GM12878 (cell line): ENCODE results near the gene RUNX3. TPM values are rescaled to one million over a fixed set of nuclear protein-coding genes. Genes with fewer than 3 reads are reported as not detected.

Source experiments
- EED ChIP-seq: sonication (generic); IDR thresholded peaks from 2 replicates; pipeline ENCODE4 v1.6.1; 2016; ENCODE audit warnings: antibody characterized with exemption, low read depth
- IKZF2 ChIP-seq, 2 experiments: fragments of 450-650 bp; IDR thresholded peaks; 2 replicates each; pipeline ENCODE4 v1.6.1; 2017; ENCODE audit warnings: mild to moderate bottlenecking in 2 of 2, moderate library complexity in 2 of 2
- MTA3 ChIP-seq: IDR thresholded peaks from 2 replicates; pipeline ENCODE4 v1.6.1; 2012; ENCODE audit warnings: low read length, inconsistent platforms, borderline replicate concordance
- NR2C2 ChIP-seq: IDR thresholded peaks from 2 replicates; pipeline ENCODE4 v1.6.1; 2011; ENCODE audit warnings: borderline replicate concordance, low read depth; ENCODE audit not compliant: control insufficient read depth, insufficient read length
- NR2F1 ChIP-seq: fragments of 450-650 bp; conservative IDR thresholded peaks from 2 replicates; pipeline ENCODE4 v1.6.1; 2017; ENCODE audit warnings: mild to moderate bottlenecking
- POLR2A ChIP-seq: IDR thresholded peaks from 2 replicates; pipeline ENCODE4 v1.6.1; 2011; ENCODE audit warnings: low read depth, mild to moderate bottlenecking, low read length
- POLR2AphosphoS5 ChIP-seq: IDR thresholded peaks from 2 replicates; pipeline ENCODE4 v1.6.1; 2011; ENCODE audit warnings: mild to moderate bottlenecking, low read length, inconsistent platforms
- RBBP5 ChIP-seq: fragments of 200-600 bp; sonication (generic); conservative IDR thresholded peaks from 2 replicates; pipeline ENCODE4 v1.6.1; 2016
- WRNIP1 ChIP-seq: IDR thresholded peaks from 2 replicates; pipeline ENCODE4 v1.6.1; 2011; ENCODE audit warnings: low read depth, low read length, improper control_type of control experiment, borderline replicate concordance
- YY1 ChIP-seq: IDR thresholded peaks from 2 replicates; pipeline ENCODE4 v1.6.1; 2011; ENCODE audit warnings: low read depth, mild to moderate bottlenecking, low read length
- polyA plus RNA-seq, 11 experiments: library from polyadenylated mRNA; depleted of rRNA in 4 of 11; unstranded in 6 of 11; stranded (reverse) in 5 of 11; fragments of >200 nt; fragmentation: Nextera tagmentation in 4 of 11; fragmentation: Illumina TruSeq in 1 of 11; extraction: Ambion mirVana in 4 of 11; extraction: Trizol in 1 of 11; gene quantifications; 1 replicate in 1 of 11; 2 replicates in 10 of 11; pipeline versions ENCODE4 v1.2.1 to v1.2.3, GENCODE V29; 2011 to 2016; ENCODE audit warnings: inconsistent platforms in 2 of 11, missing spikeins in 2 of 11, low read depth in 1 of 11
- total RNA-seq, 4 experiments: library from RNA; depleted of rRNA in 3 of 4; stranded (reverse); fragments of >200 nt in 3 of 4; fragmentation: Illumina TruSeq in 1 of 4; extraction: Trizol in 1 of 4; gene quantifications; 2 replicates each; pipeline versions ENCODE4 v1.2.1 to v1.2.3, GENCODE V29; 2013 to 2021
- TF ChIP-seq, protein P1 (sequence below): fragments of 450-650 bp; formaldehyde crosslinking; IDR thresholded peaks from 2 replicates; pipeline ENCODE4 v1.5.0; 2022; ENCODE audit warnings: mild to moderate bottlenecking, missing genetic modification characterization
- TF ChIP-seq, protein P2 (sequence below), 3 experiments: IDR thresholded peaks in 2 of 3; conservative IDR thresholded peaks in 1 of 3; 2 replicates each; pipeline ENCODE4 v1.5.1; 2011; ENCODE audit warnings: low read depth in 3 of 3, low read length in 3 of 3, mild to moderate bottlenecking in 3 of 3, control low read depth in 2 of 3, moderate library complexity in 2 of 3, inconsistent platforms in 1 of 3, mixed read lengths in 1 of 3; ENCODE audit not compliant: control insufficient read depth in 2 of 3, insufficient read depth in 1 of 3; ENCODE audit errors: extremely low read depth in 1 of 3
- TF ChIP-seq, protein P3 (sequence below): fragments of 450-650 bp; IDR thresholded peaks from 2 replicates; pipeline ENCODE4 v1.6.1; 2018; ENCODE audit warnings: borderline replicate concordance, mild to moderate bottlenecking; ENCODE audit not compliant: partially characterized antibody
- TF ChIP-seq, protein P4 (sequence below): fragments of 450-650 bp; IDR thresholded peaks from 2 replicates; pipeline ENCODE4 v1.6.1; 2017; ENCODE audit warnings: mild to moderate bottlenecking
- TF ChIP-seq, protein P5 (sequence below): fragments of 150-350 bp; IDR thresholded peaks from 2 replicates; pipeline ENCODE4 v1.6.1; 2014; ENCODE audit warnings: mild to moderate bottlenecking, low read depth, low read length
- TF ChIP-seq, protein P6 (sequence below): IDR thresholded peaks from 2 replicates; pipeline ENCODE4 v1.6.1; 2011; ENCODE audit warnings: borderline replicate concordance, low read depth, mild to moderate bottlenecking, moderate library complexity, low read length; ENCODE audit not compliant: insufficient read depth, poor library complexity, severe bottlenecking

Gene RUNX3
- total and polyA plus RNA-seq, 10 of the 15 experiments (the other 5 are each of a cell fraction or from before 2014, with no cell fraction given), result 19.0 to 151 (median 31.4) TPM

DNA sequence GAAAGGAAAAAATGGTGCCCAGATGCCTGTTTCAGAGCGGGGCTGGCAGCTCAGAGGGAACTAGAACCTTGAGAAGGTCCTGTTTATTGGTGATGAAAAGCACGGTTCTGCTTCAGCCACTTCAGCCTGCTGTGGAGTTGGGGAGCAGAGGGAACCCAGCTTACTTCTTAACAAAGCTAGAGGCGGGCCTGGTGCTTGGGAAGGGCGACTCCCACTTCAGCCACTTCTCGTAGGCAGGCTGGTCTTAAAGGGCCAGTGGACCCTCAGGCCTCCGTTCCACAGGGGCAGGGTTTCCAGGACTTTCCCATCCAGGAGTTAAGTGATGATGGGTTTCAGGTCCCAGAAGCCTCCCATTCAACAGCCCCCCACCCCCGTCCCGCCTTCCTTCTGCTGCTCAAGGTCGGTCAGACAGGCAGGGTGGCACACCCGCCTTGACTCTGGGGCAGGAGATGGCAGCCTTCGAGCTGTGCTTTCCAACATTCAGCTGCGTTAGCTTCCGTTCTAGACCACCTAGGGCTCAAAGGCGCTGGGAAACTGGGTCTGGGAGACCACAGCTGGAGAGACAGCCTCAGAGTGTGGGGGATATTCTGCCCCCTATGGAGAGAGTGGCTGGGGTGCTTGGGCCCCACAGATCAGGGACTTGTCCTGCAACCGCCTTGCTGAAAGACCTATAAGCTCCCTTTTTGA, 3.4 kb downstream of the RUNX3 start (continued):
- TF ChIP-seq, protein P1, sequence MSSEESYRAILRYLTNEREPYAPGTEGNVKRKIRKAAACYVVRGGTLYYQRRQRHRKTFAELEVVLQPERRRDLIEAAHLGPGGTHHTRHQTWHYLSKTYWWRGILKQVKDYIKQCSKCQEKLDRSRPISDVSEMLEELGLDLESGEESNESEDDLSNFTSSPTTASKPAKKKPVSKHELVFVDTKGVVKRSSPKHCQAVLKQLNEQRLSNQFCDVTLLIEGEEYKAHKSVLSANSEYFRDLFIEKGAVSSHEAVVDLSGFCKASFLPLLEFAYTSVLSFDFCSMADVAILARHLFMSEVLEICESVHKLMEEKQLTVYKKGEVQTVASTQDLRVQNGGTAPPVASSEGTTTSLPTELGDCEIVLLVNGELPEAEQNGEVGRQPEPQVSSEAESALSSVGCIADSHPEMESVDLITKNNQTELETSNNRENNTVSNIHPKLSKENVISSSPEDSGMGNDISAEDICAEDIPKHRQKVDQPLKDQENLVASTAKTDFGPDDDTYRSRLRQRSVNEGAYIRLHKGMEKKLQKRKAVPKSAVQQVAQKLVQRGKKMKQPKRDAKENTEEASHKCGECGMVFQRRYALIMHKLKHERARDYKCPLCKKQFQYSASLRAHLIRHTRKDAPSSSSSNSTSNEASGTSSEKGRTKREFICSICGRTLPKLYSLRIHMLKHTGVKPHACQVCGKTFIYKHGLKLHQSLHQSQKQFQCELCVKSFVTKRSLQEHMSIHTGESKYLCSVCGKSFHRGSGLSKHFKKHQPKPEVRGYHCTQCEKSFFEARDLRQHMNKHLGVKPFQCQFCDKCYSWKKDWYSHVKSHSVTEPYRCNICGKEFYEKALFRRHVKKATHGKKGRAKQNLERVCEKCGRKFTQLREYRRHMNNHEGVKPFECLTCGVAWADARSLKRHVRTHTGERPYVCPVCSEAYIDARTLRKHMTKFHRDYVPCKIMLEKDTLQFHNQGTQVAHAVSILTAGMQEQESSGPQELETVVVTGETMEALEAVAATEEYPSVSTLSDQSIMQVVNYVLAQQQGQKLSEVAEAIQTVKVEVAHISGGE (CRISPR knock-in tag), result no peak
- TF ChIP-seq NR2C2 (no peak), EED (no peak), POLR2AphosphoS5 (peak; percentile 40), MTA3 (no peak), YY1 (0 out of 2 replicates have a peak, but pooled peaks have one; percentile 9), RBBP5 (no peak), IKZF2 (IDR thresholded peaks at IDR 0.05) (no peak), WRNIP1 (no peak), POLR2A (peak; percentile 30; the same call in 1 of the 2 replicates), NR2F1 (no peak)
- TF ChIP-seq, protein P2, sequence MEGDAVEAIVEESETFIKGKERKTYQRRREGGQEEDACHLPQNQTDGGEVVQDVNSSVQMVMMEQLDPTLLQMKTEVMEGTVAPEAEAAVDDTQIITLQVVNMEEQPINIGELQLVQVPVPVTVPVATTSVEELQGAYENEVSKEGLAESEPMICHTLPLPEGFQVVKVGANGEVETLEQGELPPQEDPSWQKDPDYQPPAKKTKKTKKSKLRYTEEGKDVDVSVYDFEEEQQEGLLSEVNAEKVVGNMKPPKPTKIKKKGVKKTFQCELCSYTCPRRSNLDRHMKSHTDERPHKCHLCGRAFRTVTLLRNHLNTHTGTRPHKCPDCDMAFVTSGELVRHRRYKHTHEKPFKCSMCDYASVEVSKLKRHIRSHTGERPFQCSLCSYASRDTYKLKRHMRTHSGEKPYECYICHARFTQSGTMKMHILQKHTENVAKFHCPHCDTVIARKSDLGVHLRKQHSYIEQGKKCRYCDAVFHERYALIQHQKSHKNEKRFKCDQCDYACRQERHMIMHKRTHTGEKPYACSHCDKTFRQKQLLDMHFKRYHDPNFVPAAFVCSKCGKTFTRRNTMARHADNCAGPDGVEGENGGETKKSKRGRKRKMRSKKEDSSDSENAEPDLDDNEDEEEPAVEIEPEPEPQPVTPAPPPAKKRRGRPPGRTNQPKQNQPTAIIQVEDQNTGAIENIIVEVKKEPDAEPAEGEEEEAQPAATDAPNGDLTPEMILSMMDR (IDR thresholded peaks at IDR 0.05 in 2 of 3, conservative IDR thresholded peaks at IDR 0.05 in 1 of 3; ENCODE audit: control insufficient read depth in 2 of 3, extremely low read depth in 1 of 3, insufficient read depth in 1 of 3, low read depth in 3 of 3, low read length in 3 of 3), result peak in 2 of 3 experiments; percentile 15 to 26; a peak in 2 of 6 replicates
- TF ChIP-seq, protein P3, sequence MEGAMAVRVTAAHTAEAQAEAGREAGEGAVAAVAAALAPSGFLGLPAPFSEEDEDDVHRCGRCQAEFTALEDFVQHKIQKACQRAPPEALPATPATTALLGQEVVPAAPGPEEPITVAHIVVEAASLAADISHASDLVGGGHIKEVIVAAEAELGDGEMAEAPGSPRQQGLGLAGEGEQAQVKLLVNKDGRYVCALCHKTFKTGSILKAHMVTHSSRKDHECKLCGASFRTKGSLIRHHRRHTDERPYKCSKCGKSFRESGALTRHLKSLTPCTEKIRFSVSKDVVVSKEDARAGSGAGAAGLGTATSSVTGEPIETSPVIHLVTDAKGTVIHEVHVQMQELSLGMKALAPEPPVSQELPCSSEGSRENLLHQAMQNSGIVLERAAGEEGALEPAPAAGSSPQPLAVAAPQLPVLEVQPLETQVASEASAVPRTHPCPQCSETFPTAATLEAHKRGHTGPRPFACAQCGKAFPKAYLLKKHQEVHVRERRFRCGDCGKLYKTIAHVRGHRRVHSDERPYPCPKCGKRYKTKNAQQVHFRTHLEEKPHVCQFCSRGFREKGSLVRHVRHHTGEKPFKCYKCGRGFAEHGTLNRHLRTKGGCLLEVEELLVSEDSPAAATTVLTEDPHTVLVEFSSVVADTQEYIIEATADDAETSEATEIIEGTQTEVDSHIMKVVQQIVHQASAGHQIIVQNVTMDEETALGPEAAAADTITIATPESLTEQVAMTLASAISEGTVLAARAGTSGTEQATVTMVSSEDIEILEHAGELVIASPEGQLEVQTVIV, result no peak
- TF ChIP-seq, protein P4, sequence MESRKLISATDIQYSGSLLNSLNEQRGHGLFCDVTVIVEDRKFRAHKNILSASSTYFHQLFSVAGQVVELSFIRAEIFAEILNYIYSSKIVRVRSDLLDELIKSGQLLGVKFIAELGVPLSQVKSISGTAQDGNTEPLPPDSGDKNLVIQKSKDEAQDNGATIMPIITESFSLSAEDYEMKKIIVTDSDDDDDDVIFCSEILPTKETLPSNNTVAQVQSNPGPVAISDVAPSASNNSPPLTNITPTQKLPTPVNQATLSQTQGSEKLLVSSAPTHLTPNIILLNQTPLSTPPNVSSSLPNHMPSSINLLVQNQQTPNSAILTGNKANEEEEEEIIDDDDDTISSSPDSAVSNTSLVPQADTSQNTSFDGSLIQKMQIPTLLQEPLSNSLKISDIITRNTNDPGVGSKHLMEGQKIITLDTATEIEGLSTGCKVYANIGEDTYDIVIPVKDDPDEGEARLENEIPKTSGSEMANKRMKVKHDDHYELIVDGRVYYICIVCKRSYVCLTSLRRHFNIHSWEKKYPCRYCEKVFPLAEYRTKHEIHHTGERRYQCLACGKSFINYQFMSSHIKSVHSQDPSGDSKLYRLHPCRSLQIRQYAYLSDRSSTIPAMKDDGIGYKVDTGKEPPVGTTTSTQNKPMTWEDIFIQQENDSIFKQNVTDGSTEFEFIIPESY, result 0 out of 2 replicates have a peak, but pooled peaks have one; percentile 6
- TF ChIP-seq, protein P5, sequence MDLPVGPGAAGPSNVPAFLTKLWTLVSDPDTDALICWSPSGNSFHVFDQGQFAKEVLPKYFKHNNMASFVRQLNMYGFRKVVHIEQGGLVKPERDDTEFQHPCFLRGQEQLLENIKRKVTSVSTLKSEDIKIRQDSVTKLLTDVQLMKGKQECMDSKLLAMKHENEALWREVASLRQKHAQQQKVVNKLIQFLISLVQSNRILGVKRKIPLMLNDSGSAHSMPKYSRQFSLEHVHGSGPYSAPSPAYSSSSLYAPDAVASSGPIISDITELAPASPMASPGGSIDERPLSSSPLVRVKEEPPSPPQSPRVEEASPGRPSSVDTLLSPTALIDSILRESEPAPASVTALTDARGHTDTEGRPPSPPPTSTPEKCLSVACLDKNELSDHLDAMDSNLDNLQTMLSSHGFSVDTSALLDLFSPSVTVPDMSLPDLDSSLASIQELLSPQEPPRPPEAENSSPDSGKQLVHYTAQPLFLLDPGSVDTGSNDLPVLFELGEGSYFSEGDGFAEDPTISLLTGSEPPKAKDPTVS, result no peak
- TF ChIP-seq, protein P6, sequence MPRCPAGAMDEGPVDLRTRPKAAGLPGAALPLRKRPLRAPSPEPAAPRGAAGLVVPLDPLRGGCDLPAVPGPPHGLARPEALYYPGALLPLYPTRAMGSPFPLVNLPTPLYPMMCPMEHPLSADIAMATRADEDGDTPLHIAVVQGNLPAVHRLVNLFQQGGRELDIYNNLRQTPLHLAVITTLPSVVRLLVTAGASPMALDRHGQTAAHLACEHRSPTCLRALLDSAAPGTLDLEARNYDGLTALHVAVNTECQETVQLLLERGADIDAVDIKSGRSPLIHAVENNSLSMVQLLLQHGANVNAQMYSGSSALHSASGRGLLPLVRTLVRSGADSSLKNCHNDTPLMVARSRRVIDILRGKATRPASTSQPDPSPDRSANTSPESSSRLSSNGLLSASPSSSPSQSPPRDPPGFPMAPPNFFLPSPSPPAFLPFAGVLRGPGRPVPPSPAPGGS, result no peak
